ENCODE data around the gene USP10.

- TF ChIP-seq CREB5 (CRISPR knock-in tag; IDR thresholded peaks at IDR 0.05; ENCODE audit: low read depth) (no peak), PATZ1 (CRISPR knock-in tag; IDR thresholded peaks at IDR 0.05; ENCODE audit: borderline replicate concordance) (no peak), GLIS3 (CRISPR knock-in tag; IDR thresholded peaks at IDR 0.05) (no peak), TOX (CRISPR knock-in tag; IDR thresholded peaks at IDR 0.05; ENCODE audit: borderline replicate concordance) (no peak)
These were observed 86.2 kb downstream of the USP10 start for GRCh38 chr16:84785843-84786581.

All from SK-N-SH treated with all-trans-retinoic acid at 6 μM for 48 hours (cell line).